ENCODE data around the gene MEIOB.

MEIOB gene

DNA sequence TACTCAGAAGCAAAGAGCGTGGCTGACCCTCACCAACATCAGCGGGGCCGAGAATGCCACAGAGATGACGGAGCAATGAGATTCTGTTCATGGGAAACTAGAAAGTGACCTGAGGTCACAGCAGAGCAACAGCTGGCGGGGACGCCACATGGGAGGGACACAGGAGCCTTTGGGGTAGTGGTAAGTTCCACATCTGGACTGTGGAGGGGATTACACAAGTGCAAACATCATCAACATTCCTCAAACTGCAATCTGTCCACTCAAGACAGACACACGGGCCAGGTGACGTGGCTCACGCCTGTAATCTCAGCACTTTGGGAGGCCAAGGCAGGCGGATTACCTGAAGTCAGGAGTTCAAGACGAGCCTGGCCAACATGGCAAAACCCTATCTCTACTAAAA, 56.5 kb downstream of the MEIOB start:
- H3K4me3 ChIP-seq (ENCODE audit: control insufficient read depth, low read depth, low read length): no peak overlapping the region
- TF ChIP-seq, protein P1, sequence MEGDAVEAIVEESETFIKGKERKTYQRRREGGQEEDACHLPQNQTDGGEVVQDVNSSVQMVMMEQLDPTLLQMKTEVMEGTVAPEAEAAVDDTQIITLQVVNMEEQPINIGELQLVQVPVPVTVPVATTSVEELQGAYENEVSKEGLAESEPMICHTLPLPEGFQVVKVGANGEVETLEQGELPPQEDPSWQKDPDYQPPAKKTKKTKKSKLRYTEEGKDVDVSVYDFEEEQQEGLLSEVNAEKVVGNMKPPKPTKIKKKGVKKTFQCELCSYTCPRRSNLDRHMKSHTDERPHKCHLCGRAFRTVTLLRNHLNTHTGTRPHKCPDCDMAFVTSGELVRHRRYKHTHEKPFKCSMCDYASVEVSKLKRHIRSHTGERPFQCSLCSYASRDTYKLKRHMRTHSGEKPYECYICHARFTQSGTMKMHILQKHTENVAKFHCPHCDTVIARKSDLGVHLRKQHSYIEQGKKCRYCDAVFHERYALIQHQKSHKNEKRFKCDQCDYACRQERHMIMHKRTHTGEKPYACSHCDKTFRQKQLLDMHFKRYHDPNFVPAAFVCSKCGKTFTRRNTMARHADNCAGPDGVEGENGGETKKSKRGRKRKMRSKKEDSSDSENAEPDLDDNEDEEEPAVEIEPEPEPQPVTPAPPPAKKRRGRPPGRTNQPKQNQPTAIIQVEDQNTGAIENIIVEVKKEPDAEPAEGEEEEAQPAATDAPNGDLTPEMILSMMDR (conservative IDR thresholded peaks at IDR 0.05; ENCODE audit: control insufficient read depth, insufficient read depth, low read depth, low read length): no peak
- DNase-seq (ENCODE audit: low read depth): no peak

DNA sequence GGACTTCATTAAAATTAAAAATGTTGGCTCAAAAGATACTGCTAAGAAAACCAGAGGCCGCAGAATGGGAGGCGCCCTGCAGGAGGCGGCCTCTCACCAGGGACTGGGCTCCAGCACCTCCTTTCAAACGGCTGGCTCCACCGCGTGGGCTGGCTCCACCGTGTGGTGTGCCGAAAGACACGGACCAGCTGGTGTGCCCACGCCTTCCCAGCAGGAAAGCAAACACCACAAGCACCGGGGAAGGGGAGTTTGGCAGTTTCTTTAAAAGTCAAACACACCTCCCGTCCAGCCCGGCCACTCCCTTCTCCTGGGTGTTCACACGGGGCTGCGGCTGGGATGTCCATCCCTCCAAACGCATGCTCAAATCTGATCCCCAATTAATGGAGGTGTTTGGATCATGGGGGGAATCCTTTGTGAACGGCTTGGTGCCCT, 59.2 kb downstream of the MEIOB start:
- H3K4me3 ChIP-seq (ENCODE audit: control insufficient read depth, low read depth, low read length): peak overlapping the region; percentile 1
- DNase-seq (ENCODE audit: low read depth): peak; percentile 73
- TF ChIP-seq, protein P1 (conservative IDR thresholded peaks at IDR 0.05; ENCODE audit: control insufficient read depth, insufficient read depth, low read depth, low read length): peak; percentile 51

DNA sequence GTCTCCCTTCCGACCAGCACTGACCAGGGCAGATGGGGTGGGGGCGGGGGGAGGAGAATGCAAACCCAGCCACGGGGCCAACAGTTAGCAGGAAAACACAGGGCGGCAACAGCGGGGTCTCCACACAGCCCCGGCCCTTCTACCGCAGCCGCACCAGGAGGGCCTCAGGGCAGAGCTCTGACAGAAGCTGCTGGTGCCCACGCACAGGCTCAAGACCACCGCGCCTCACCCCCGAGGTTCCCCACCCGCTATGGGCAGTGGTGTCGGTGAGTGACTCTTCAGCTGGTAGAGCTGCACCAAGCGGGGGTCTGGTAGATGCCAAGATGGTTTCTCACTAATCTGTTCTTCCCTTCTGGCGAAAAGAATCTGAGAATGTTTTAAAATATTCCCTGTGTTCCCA, 61.4 kb downstream of the MEIOB start:
- no peak for DNase-seq (ENCODE audit: low read depth)
- TF ChIP-seq, protein P1 (conservative IDR thresholded peaks at IDR 0.05; ENCODE audit: control insufficient read depth, insufficient read depth, low read depth, low read length): no peak
- no peak overlapping the region for H3K4me3 ChIP-seq (ENCODE audit: control insufficient read depth, low read depth, low read length)

DNA sequence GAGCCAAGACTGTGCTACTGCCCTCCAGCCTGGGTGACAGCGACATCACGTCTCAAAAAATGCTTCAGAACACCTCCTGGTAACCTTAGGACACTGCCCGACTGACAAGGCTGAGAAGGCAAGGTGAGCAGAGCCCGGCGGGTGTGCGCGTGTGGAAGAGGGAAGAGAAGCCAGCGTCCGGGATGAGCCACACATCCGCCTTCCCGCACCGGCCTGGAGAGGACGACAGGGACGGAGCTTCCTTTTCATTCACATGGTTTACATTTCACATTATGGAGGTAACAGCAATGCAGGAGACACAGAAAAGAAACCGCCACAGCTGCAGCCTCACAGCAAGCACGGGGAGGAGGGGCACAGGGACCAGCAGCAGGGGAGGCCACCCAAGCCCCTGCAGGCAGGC, 61.9 kb downstream of the MEIOB start:
- H3K4me3 ChIP-seq (ENCODE audit: control insufficient read depth, low read depth, low read length): no peak overlapping the region
- DNase-seq (ENCODE audit: low read depth): no peak
- TF ChIP-seq, protein P1 (conservative IDR thresholded peaks at IDR 0.05; ENCODE audit: control insufficient read depth, insufficient read depth, low read depth, low read length): no peak

DNA sequence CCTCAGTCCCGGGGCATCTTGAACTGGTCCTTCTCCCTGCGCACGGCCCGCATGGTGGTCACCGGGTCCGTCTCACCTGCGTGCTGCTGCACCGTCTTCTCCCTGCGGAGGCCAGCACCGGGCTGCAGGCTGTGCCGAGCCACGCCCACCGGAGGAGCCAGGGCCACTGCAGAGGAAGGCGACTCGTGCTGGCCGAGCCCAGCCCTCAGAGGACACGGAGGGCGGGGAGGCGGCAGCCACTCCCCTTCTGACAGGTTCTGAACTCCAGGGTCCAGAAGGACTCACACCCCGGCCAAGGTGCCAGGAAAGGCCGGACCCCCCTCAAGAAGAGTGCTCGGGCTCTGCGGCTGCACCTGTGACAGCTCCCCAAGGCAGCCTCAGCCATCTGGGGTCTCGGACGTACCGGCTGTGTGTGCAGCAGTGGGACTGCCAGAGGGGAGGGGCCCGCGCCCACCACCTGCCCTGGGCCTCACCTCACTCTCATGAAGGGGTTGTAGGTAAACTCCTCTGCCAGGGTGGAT, 62.6 kb downstream of the MEIOB start:
- TF ChIP-seq, protein P1 (conservative IDR thresholded peaks at IDR 0.05; ENCODE audit: control insufficient read depth, insufficient read depth, low read depth, low read length): no peak
- H3K4me3 ChIP-seq (ENCODE audit: control insufficient read depth, low read depth, low read length): no peak overlapping the region
- DNase-seq (ENCODE audit: low read depth): no peak

DNA sequence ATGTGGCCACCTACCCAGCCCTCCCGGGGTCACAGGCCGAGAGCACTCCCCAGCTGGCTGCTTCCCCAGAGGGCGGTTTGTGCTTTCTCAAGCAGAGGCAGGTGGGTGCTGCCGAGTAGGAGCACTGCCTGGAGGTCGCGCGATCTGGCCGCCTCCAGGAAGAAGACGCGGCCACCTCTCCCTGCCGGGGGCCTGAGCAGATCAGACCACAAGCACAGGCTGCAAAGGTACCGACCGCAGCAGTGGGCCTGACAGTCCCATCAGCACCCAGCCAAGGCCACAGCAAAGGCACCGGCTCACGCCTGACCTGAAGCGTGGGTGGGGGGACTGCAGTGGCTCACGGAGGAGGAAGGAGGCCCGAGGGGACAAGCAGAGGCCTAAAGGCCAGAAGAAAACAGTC, 63.3 kb downstream of the MEIOB start:
- DNase-seq (ENCODE audit: low read depth): no peak
- H3K4me3 ChIP-seq (ENCODE audit: control insufficient read depth, low read depth, low read length): no peak overlapping the region
- TF ChIP-seq, protein P1 (conservative IDR thresholded peaks at IDR 0.05; ENCODE audit: control insufficient read depth, insufficient read depth, low read depth, low read length): no peak

DNA sequence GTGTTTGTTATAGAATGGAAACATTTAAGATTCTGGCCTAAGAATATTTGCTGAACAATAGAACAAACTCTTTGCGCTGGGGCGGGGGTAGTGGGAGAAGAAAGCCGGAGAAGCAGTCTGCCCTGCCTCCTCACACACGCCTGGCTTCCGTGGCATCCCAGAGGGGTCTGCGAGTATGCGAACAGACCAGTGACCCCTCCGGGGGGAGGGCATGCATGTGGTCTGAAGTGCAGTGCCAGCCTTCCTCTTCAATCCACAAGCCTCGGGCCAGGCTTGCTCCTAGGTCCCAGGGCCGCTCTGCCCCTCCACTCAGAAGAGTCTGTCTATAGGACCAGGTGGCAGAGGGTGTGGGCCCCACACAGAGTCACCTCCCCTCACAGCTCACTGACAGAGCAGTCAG, 64.3 kb downstream of the MEIOB start:
- TF ChIP-seq, protein P1 (conservative IDR thresholded peaks at IDR 0.05; ENCODE audit: control insufficient read depth, insufficient read depth, low read depth, low read length): no peak
- no peak overlapping the region for H3K4me3 ChIP-seq (ENCODE audit: control insufficient read depth, low read depth, low read length)
- no peak for DNase-seq (ENCODE audit: low read depth)
